CD1c-positive myeloid dendritic cell (primary cell): ENCODE results near the gene IFRD2.
A peak's percentile ranks its signal among the peaks of the same experiment; 100 is the strongest.
"Not testable (repeated sequence)": the region's sequence is repeated elsewhere in the genome, so short reads cannot be mapped to it uniquely, and the experiment has no call there.

Experiments used
- DNase-seq: peaks from one replicate; pipeline ENCODE4 v3.0.0-alpha.2; 2016; ENCODE audit errors: extremely low spot score

IFRD2 gene

GRCh38 chr3:50324351-50325112 is 32.3 kb upstream of the IFRD2 start:
- DNase-seq, result peak; percentile 64

DNA sequence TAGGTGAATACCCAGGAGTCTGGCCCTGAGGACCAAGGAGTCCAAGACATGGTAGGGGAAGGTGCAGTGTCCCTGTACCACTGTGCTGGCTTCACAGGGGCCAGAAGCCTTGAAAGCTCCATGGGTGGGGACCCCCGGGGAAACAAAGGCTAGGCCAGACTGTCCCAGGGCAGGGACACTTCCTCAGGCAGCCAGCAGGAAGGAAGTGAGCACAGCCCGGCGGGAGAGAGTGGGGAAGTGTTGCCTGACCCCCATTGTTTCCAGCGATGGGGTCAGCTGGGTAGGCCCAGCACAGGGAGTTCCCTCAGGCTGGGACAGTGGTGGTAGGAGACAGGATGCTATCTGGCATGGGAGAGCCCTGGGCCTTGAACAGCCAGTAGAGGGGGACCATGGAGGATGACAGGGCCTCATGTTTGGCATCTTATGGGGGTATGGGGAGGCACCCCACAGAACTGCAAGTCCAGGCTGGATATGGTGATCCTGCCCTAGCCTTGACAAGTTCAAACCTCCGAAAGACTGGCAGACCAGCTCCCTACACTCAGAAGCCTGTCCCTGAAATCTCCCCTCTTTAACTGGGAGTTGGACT is 31.5 kb upstream of the IFRD2 start:
- DNase-seq, result peak; percentile 32

DNA sequence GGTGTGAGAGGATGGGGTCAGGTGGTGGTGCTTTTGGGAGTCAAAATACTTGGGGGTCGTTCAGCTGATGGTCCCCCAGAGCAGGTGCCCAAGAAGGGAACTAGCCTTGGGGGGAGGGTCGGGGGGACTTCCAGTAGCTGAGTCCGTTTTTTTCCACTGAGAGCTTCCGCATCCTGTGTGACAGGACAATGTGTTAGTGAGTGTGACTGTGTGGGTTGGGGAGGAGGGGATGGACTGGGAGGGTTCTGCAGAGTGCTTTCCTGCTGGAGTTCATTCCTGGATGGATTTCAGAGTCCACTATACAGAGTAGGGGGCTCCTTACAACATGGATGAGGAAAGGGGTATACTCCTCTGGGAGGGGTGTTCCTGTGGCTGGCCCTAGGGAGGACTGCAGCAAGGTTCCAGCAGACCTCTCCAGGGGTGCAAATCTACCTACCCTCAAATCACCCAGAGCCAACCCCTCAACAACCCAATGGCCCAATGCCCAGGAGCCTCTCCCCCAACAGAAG is 30.9 kb upstream of the IFRD2 start:
- DNase-seq, result peak; percentile 55

DNA sequence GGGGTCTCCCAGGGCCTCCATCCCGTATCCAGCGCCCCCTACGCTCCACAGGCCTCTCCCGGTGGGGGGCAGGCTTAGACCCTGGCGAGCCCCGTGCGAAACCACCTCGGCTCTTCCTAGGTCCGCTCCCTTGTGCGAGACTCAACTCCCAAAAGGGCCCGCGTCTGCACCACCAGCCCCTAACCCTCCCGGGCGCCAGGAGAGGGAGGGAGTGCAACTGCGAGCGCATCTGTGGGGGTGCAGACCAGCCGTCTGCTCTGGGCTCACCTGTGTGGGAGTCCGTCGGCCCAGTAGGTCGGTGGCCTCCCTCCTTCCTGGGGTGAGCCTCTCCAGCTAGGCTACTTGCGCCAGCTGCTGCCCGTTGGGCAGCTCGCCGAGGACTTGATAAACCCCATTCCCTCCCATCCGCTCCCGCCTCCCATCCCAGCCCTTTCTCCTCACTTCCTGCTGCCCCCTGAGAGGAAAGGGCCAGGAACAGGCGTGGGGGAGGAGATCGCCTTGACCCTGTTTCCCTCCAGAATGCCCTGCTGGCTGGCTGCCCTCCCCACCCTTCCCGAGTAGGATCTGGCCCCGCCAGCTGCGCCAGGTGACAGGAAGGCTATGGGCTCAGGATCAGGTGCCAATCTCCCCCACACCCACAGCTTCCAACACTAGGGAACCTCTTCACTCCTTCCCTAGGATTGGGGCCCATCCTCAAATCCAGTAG is 30.3 kb upstream of the IFRD2 start, which contains the start of gene HYAL2:
Gene HYAL2, minus strand, starts transcription at position 360 of the 706 bp plus-strand sequence. CDS start 2,256 bp downstream, outside the sequence.
- no peak for DNase-seq

- no peak for DNase-seq
These were observed 29.8 kb upstream of the IFRD2 start for GRCh38 chr3:50322115-50322385.

DNA sequence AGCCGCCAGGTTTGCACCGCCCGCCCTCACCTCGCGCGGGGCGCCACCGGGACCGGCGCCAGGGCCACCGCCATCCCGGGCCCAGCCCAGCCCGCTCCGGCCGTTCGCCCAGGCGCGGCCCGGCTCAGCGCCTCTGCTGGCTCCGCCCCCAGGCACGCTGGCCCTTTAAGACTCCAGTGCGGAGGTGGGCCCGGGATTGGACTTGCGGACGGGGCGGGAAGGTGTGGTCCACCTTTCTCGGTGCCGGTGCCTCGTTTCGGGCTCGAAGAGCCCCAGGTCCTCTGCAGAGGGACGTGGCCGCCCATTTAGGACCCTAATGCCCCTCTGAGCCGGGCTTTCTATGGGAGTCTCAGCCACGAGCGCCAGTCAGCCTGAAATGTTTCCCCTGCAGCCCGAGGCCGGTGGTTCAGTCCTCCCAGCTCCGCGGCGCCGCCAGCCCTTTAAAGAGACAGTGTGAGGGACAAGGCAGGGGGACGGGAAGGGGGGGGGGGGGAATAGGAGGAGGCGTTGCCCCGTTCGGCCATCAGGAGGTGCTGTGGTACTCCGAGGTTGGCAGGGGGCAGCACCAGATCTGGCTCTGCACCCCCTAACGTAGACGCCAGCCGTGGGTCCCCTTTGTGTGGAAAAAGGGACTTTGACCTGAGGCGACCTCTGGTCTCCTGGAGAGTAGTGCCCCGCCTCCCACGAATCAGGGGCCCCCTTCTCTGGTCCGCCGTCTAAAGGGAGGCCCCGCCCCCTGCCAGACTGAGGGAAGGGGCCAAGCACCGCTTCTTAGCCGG is 29.3 kb upstream of the IFRD2 start:
- DNase-seq, result peak; percentile 87

DNA sequence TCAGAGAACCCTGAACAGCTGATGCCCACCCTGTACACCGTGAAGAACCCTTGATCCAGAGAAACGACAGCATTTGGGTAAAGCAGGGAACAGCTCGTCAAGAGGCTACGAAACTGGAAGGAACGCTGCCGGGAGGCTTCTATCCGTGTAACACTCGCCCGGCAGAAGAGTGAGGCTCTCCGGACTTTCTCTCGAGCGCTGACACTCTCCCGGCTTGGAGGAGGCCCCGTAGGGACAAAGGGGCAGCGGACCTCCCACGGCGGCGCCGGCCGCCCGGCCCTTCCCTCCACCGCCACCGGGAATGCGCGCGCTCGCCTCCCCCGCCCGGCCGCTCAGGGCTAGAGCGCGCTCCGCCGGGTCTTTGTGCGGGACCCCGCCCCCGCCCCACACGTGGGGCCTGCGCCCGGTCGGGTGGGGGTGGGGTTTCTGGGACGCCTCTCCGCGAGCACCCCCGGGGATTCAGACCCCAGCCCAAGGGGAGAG is 28.7 kb upstream of the IFRD2 start:
- peak; percentile 74 for DNase-seq

GRCh38 chr3:50319894-50320625 is 27.8 kb upstream of the IFRD2 start:
- DNase-seq, result no peak

DNA sequence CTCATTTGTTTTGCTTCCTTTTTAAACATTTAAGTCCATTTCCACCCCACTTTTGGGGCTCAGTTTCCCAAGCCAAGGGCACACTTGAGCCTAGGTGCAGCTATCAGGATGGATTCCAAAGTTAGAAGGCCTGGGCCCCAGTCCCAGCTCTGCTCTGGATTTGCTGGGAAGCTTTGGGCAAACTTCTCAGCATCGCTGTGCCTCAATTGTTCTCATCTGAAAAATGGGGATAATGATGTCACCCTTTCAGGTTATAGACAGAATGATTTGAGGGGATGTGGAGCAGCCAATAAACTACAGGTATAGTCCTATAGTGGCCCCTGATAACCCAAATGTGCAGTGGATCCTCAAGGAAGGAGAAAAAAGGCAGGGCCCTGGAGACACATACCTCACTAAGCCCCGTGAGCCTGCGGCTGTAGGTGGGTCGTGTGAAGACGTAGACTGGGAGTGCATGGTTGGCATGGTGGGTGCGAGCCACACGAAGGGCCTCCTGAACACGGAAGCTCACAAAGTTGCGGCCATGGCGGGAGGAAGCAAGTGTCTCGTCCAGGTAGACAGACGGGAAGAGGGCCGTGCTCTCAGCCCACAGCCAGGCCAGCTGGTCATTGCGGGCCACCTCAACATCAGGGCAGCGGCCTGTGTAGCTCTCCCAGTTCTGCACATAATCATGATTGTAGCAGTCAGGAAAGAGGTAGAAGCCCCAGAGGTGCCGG is 27.1 kb upstream of the IFRD2 start:
- DNase-seq, result no peak

DNA sequence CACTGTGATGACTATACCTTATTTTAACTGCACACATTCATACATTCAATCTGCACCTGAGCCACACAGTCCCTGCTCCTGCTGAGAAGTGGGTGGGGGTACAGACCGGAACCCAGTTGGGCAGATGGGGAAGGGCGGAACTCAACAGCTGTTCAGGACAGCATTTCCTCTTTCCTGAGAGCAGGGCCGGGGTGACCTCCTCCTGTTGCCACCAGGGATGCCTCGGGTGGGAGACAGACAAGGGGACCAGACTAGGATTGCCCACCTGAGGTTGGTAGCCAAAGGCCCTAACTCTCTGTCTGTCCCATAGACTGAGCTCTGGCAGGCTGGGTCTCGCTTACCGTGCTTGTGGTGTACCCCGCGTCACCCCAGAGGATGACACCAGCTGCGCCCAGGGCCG is 26.4 kb upstream of the IFRD2 start:
- DNase-seq, result peak; percentile 51

- DNase-seq, result no peak
These were observed 25.9 kb upstream of the IFRD2 start for GRCh38 chr3:50318163-50318562.

GRCh38 chr3:50317300-50317699 is 25.1 kb upstream of the IFRD2 start:
- DNase-seq, result no peak

- DNase-seq, result no peak
These were observed 24.5 kb upstream of the IFRD2 start for GRCh38 chr3:50316657-50317242.

DNA sequence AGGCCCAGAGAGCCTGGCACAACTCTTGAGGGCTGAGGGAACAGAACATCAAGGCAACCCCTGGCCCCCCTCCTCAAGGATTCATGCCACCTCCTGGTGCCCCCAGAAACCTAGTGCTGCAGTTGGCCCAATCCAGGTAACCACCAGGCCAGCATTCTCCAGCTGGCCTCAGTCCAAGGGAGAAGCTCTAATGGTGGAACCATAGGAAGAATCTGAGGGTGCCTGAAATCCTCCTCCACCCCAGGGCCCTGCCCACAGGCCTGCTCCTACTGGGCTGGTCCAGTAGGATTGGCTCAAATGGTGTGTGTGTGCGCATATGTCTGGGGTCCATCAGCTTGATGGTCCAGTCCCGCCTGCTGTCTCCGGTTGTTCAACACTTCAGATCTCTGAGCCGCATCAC is 22.6 kb upstream of the IFRD2 start:
- no peak for DNase-seq

DNA sequence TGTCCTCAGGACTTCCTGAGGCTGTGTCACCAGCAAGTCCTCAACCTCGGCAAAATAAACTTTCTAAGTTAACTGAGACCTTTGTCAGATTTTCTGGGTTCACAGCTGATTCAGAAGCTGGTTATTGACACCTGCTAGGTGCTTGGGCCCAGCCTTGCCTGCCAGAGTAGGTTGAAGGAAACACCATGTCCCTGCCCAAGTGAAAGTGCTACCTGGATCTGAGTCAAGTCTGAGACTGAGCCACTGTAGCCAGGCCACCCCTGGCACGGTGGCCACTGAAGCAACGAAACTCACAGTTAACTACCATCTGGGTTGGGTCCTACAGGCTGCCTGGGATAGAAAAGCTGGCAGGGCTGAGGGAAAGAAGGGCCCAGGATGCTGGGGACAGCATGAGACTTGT is 22.1 kb upstream of the IFRD2 start:
- no peak for DNase-seq

GRCh38 chr3:50312041-50312440 is 19.8 kb upstream of the IFRD2 start:
- DNase-seq, result not testable (repeated sequence)

- no peak for DNase-seq
These were observed 12.4 kb upstream of the IFRD2 start for GRCh38 chr3:50304601-50305000.

DNA sequence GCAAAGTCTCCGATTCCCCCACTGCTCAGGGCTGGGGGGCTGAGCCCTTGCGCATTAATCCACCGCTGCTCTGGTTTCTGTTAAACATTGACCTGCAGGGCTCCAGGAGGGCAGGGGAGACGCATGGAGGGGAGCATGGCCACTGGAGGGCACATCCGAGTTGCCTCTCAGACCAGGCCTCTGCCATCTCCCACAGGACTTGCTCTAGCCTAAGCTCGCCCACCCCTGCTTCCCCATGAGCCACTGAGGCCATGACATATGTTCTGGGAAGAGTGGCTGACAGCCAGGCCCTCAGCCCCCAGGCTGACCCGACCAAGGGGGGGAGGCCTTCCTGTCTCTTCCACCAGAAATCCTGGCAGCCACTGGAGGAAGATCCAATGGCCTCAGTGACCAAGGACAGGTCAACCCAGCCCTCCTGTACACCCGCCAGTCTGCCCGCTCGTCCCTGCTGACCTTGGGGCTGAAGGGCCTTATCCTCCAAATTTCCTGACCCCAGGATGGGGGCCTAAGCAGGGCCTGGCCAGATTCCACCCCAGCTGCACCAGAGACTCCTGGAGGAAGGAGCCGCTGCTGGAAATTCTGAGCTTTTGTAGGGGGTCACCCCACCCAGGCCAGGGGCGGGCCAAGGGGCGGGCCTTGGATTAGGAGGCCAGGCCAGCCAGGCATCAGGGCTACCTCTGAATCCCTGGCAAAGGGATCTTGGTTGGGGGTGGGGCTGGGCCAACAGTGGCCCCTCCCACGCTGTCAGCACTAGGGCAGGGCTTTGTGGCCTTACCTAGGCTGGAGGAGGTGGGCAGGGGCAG is 11.0 kb upstream of the IFRD2 start, which contains the start of gene HYAL1:
Gene HYAL1, minus strand, starts transcription at position 562 of the 803 bp plus-strand sequence. CDS start 618 bp downstream, outside the sequence.
- DNase-seq, result no peak
